Tibial nerve (tissue), 4 donors: ENCODE results near the gene ZBTB49. TPM values are rescaled to one million over a fixed set of nuclear protein-coding genes. Genes with fewer than 3 reads are reported as not detected.

Experiments used
- DNase-seq, 2 donors: peaks; one replicate each; pipeline ENCODE4 v3.0.0-alpha.2; 2019; ENCODE audit warnings: low spot score in 2 of 2
- H3K27ac ChIP-seq, 4 donors: fragments of 200-600 bp; sonication (generic) in 3 of 4; one replicate each; pipeline ENCODE4 v1.5.1; 2017 to 2019; ENCODE audit warnings: mild to moderate bottlenecking in 1 of 4
- H3K27me3 ChIP-seq, 2 donors: fragments of 200-600 bp; sonication (generic) in 1 of 2; one replicate each; pipeline versions ENCODE4 v1.5.1 to v1.6.0; 2017 to 2019
- H3K36me3 ChIP-seq, 3 donors: fragments of 200-600 bp; sonication (generic); one replicate each; pipeline ENCODE4 v1.5.1; 2018 to 2019
- H3K4me1 ChIP-seq, 4 donors: fragments of 200-600 bp; sonication (generic) in 3 of 4; one replicate each; pipeline ENCODE4 v1.5.1; 2017 to 2019
- H3K4me3 ChIP-seq, 4 donors: fragments of 200-600 bp; sonication (generic) in 3 of 4; one replicate each; pipeline ENCODE4 v1.5.1; 2017 to 2019; ENCODE audit warnings: mild to moderate bottlenecking in 1 of 4, moderate library complexity in 1 of 4
- H3K9me3 ChIP-seq, 4 donors: fragments of 200-600 bp; sonication (generic) in 3 of 4; one replicate each; pipeline ENCODE4 v1.5.1; 2017 to 2019
- EP300 ChIP-seq, 2 donors: sonication (generic); formaldehyde crosslinking; IDR thresholded peaks; one replicate each; pipeline ENCODE4 v1.6.1; 2017; ENCODE audit warnings: antibody characterized with exemption in 2 of 2, mild to moderate bottlenecking in 1 of 2
- POLR2A ChIP-seq, 2 donors: fragments of 450-650 bp; IDR thresholded peaks; one replicate each; pipeline ENCODE4 v1.6.1; 2017; ENCODE audit warnings: antibody characterized with exemption in 2 of 2, mild to moderate bottlenecking in 2 of 2, moderate library complexity in 2 of 2
- WGBS, 2 donors: methylation state at CpG; one replicate each; pipeline ENCODE4 v1.1.5; 2018; 5-methylcytosine and 5-hydroxymethylcytosine counted together
- total RNA-seq, 4 donors: library from RNA; depleted of rRNA; stranded (reverse); fragments of >200 nt; gene quantifications; one replicate each; pipeline ENCODE4 v1.1.0, GENCODE V29; 2016
- TF ChIP-seq, protein P1 (sequence below), 5 experiments: fragments of 200-600 bp in 3 of 5; fragments of 450-650 bp in 2 of 5; sonication (generic) in 3 of 5; IDR thresholded peaks; one replicate each; pipeline ENCODE4 v1.5.1; 2016 to 2019; ENCODE audit warnings: antibody characterized with exemption in 5 of 5, mild to moderate bottlenecking in 3 of 5, moderate library complexity in 2 of 5

ZBTB49 gene
- total RNA-seq, 4 donors from 2014 or later, result 5.1 to 28.4 (median 10.1) TPM

DNA sequence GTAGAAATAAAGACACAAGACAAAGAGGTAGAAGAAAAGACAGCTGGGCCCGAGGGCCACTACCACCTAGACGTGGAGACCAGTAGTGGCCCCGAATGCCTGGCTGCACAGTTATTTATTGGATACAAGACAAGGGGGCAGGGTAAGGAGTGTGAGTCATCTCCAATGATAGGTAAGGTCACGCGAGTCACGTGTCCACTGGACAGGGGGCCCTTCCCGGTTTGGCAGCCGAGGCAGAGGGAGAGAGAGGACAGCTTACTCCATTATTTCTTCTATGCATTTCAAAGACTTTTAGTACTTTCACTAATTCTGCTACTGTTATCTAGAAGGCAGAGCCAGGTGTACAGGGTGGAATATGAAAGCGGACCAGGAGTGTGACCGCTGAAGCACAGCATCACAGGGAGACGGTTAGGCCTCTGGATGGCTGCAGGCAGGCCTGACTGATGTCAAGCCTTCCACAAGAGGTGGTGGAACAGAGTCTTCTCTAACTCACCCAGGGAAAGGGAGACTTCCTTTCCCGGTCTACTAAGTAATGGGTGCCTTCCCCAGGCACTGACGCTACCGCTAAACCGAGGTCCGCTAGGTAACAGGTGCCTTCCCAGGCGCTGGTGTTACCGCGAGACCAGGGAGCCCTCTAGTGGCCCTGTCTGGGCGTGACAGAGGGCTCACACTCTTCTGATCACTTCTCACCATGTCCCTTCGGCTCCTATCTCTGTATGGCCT, 44.9 kb downstream of the ZBTB49 start:
- Histone ChIP-seq H3K4me1 (no peaks in the 10 kb centered on the region), H3K27ac (no peak overlapping the region), H3K9me3 (peaks cover 0 to 7% (median 0%) of the 10 kb centered on the region in 4 donors), H3K4me3 (no peak overlapping the region), H3K27me3 (no peaks in the 10 kb centered on the region), H3K36me3 (no peaks in the 10 kb centered on the region)
- 52 to 54% methylated on average over 21 of the region's 21 CpGs for WGBS, 2 donors
- peak in 1 of 2 donors; percentile 41 for DNase-seq
- TF ChIP-seq, protein P1, sequence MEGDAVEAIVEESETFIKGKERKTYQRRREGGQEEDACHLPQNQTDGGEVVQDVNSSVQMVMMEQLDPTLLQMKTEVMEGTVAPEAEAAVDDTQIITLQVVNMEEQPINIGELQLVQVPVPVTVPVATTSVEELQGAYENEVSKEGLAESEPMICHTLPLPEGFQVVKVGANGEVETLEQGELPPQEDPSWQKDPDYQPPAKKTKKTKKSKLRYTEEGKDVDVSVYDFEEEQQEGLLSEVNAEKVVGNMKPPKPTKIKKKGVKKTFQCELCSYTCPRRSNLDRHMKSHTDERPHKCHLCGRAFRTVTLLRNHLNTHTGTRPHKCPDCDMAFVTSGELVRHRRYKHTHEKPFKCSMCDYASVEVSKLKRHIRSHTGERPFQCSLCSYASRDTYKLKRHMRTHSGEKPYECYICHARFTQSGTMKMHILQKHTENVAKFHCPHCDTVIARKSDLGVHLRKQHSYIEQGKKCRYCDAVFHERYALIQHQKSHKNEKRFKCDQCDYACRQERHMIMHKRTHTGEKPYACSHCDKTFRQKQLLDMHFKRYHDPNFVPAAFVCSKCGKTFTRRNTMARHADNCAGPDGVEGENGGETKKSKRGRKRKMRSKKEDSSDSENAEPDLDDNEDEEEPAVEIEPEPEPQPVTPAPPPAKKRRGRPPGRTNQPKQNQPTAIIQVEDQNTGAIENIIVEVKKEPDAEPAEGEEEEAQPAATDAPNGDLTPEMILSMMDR (IDR thresholded peaks at IDR 0.05), result peak; percentile 44 to 63 (median 56)
- TF ChIP-seq POLR2A (IDR thresholded peaks at IDR 0.05) (no peak), EP300 (IDR thresholded peaks at IDR 0.05) (no peak)

GRCh38 chr4:4338210-4339001, 48.4 kb downstream of the ZBTB49 start:
- no peak overlapping the region for H3K4me3 ChIP-seq
- no peaks in the 10 kb centered on the region for H3K4me1 ChIP-seq
- no peaks in the 10 kb centered on the region for H3K36me3 ChIP-seq
- no peaks in the 10 kb centered on the region for H3K9me3 ChIP-seq
- no peak overlapping the region for H3K27ac ChIP-seq
- TF ChIP-seq, protein P1 (IDR thresholded peaks at IDR 0.05), result no peak
- TF ChIP-seq EP300 (IDR thresholded peaks at IDR 0.05) (no peak), POLR2A (IDR thresholded peaks at IDR 0.05) (no peak)
- WGBS, 2 donors, result 59 to 63% methylated on average over 11 of the region's 11 CpGs
- no peaks in the 10 kb centered on the region for H3K27me3 ChIP-seq
- DNase-seq, result no peak

- Histone ChIP-seq H3K27ac (no peak overlapping the region), H3K4me3 (no peak overlapping the region), H3K36me3 (no peaks in the 10 kb centered on the region), H3K27me3 (no peaks in the 10 kb centered on the region), H3K4me1 (no peaks in the 10 kb centered on the region), H3K9me3 (no peaks in the 10 kb centered on the region)
- TF ChIP-seq, protein P1 (IDR thresholded peaks at IDR 0.05), result no peak
- TF ChIP-seq EP300 (IDR thresholded peaks at IDR 0.05), result no peak
- no peak for TF ChIP-seq POLR2A (IDR thresholded peaks at IDR 0.05)
- no peak for DNase-seq
- 62 to 64% methylated on average over 21 of the region's 21 CpGs for WGBS, 2 donors
These were observed 49.5 kb downstream of the ZBTB49 start for GRCh38 chr4:4339504-4340085.

DNA sequence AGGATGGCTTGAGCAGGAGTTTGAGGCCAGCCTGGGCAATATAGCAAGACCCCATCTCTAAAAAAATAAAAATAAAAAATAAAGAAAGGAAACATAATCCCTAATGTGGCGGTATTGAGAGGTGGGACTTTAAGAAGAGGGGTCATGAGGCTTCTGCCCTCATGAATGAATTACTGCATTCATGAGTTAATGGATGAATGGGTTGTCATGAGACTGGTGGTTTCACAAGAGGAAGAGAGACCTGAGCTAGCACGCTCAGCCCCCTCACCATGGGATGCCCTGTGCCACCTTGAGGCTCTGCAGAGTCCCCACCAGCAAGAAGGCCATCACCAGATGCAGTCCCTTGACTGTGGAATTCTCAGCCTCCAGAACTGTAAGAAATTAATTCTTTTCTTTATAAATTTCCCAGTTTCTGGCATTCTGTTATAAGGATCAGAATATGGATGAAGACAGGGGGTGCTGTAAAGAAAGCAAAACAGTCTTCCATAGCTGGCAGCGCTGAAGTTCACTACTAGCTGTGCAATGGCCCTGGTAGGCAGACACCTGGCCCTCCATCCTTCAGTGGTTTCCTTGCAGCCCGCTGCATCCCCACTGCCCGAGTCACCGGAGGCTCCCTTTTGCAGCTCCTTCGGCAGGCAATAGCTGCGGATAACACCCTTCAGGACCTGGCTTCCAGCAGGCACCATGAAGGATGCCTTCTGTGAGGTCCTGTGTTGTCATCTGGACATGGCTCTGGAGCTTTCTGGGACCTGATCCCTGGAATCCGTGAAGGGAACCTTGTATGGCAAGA, 52.0 kb downstream of the ZBTB49 start:
- DNase-seq, result no peak

More for the DNA sequence above, 52.0 kb downstream of the ZBTB49 start:
- Histone ChIP-seq H3K9me3 (no peaks in the 10 kb centered on the region), H3K4me3 (no peak overlapping the region), H3K27ac (no peak overlapping the region), H3K4me1 (no peaks in the 10 kb centered on the region), H3K36me3 (no peaks in the 10 kb centered on the region), H3K27me3 (no peaks in the 10 kb centered on the region)
- WGBS, 2 donors, result 88 to 90% methylated on average over 9 of the region's 9 CpGs
- TF ChIP-seq POLR2A (IDR thresholded peaks at IDR 0.05) (no peak), EP300 (IDR thresholded peaks at IDR 0.05) (no peak)
- TF ChIP-seq, protein P1 (IDR thresholded peaks at IDR 0.05), result no peak
